PC-9 (cell line): ENCODE data around the gene TBC1D22B.

Source experiments
- EZH2 ChIP-seq: fragments of 200-600 bp; sonication (generic); IDR thresholded peaks from 2 replicates; pipeline ENCODE4 v1.8.0; 2017; ENCODE audit warnings: antibody characterized with exemption, low read depth
- TF ChIP-seq, protein P1 (sequence below): fragments of 200-600 bp; sonication (generic); conservative IDR thresholded peaks from 2 replicates; pipeline ENCODE4 v1.6.1; 2017; ENCODE audit warnings: mixed run types, antibody characterized with exemption, mild to moderate bottlenecking, moderate library complexity

DNA sequence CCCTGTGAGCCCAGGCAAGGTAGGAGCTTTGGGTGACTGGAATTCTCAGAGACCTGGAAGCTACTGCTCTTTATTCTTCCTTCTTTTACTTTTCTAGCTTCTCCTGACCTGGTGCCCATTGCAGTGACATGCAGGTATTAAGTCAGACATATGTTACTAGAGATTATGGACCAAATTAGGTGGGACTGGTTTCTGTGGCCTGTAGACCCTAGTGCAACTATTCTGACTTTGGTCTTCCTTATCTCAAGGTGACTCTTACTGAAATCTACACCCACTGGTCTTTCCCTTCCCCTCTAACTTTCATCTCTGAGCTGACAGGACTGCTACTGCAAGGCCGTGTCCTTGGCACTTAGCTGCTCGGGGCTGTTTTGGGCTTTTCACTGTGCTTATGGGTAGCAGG, 24.8 kb downstream of the TBC1D22B start:
- TF ChIP-seq, protein P1, sequence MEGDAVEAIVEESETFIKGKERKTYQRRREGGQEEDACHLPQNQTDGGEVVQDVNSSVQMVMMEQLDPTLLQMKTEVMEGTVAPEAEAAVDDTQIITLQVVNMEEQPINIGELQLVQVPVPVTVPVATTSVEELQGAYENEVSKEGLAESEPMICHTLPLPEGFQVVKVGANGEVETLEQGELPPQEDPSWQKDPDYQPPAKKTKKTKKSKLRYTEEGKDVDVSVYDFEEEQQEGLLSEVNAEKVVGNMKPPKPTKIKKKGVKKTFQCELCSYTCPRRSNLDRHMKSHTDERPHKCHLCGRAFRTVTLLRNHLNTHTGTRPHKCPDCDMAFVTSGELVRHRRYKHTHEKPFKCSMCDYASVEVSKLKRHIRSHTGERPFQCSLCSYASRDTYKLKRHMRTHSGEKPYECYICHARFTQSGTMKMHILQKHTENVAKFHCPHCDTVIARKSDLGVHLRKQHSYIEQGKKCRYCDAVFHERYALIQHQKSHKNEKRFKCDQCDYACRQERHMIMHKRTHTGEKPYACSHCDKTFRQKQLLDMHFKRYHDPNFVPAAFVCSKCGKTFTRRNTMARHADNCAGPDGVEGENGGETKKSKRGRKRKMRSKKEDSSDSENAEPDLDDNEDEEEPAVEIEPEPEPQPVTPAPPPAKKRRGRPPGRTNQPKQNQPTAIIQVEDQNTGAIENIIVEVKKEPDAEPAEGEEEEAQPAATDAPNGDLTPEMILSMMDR: no peak
- TF ChIP-seq EZH2: no peak
